HepG2 (cell line): Measurements from ENCODE around the gene RNASE4. TPM values are rescaled to one million over a fixed set of nuclear protein-coding genes. Genes with fewer than 3 reads are reported as not detected.

Experiments
- ATAC-seq: fragments of 200-7000 bp; cut with Tn5 transposase; 3 replicates; pipeline ENCODE4 v1.9.1; 2020; ENCODE audit warnings: mild to moderate bottlenecking, moderate library complexity
- BruUV-seq: library from RNA; stranded (reverse); fragments of 400-500 nt; replicated peaks from 2 replicates; lab custom pipeline; 2021; lab: Mats Ljungman, UMichigan
- CTCF ChIA-PET: fragments of 300-600 bp; formaldehyde crosslinking; extraction: SDS; loops from one replicate; lab custom pipeline; 2021; ENCODE audit warnings: low total read pairs, inconsistent platforms, low intra/inter-chr PET ratio; lab: Yijun Ruan, JAX
- POLR2A ChIA-PET: fragments of 350-600 bp; sonication (Branson Sonifier 250); formaldehyde crosslinking; loops from one replicate; lab custom pipeline; 2020; ENCODE audit warnings: antibody characterized with exemption, inconsistent platforms; lab: Yijun Ruan, JAX
- DNase-seq: peaks from one replicate; pipeline ENCODE4 v3.0.0-alpha.2; 2015; ENCODE audit warnings: low spot score
- FAIRE-seq: peaks from 3 replicates; lab custom pipeline; 2011; peaks lifted over from hg19 to GRCh38; lab: Jason Lieb, UNC
- H2AFZ ChIP-seq: one replicate; pipeline ENCODE4 v1.6.1; 2011; ENCODE audit warnings: low read length, inconsistent platforms
- H3K27ac ChIP-seq: fragments of 300-600 bp; 3 replicates; pipeline ENCODE4 v1.8.0; 2011; ENCODE audit warnings: mixed run types, mild to moderate bottlenecking, mixed read lengths, low read length, inconsistent platforms; ENCODE audit not compliant: insufficient read depth; ENCODE audit errors: extremely low read length
- H3K27me3 ChIP-seq, 2 experiments: fragments of 200-600 bp in 1 of 2; 2 replicates in 1 of 2; 3 replicates in 1 of 2; pipeline versions ENCODE4 v1.6.0 to v1.8.0; 2011; ENCODE audit warnings: low read length in 2 of 2, mild to moderate bottlenecking in 2 of 2, moderate library complexity in 2 of 2, inconsistent platforms in 1 of 2; ENCODE audit not compliant: insufficient read depth in 2 of 2, control insufficient read depth in 1 of 2
- H3K36me3 ChIP-seq, 2 experiments: fragments of 200-600 bp in 1 of 2; replicated peaks in 1 of 2; 2 replicates in 1 of 2; 3 replicates in 1 of 2; pipeline versions ENCODE4 v1.5.1 to v1.8.0; 2011; ENCODE audit warnings: low read length in 2 of 2, inconsistent platforms in 1 of 2; ENCODE audit not compliant: insufficient read depth in 2 of 2, control insufficient read depth in 1 of 2
- H3K4me1 ChIP-seq: 2 replicates; pipeline ENCODE4 v1.5.1; 2012; ENCODE audit warnings: low read length, inconsistent platforms; ENCODE audit not compliant: insufficient read depth
- H3K4me2 ChIP-seq: 2 replicates; pipeline ENCODE4 v1.6.0; 2011; ENCODE audit warnings: low read depth, low read length, inconsistent platforms
- H3K4me3 ChIP-seq, 3 experiments: fragments of 200-600 bp in 1 of 3; sonication (generic), shearing (Covaris generic) in 1 of 3; replicated peaks in 1 of 3; 2 replicates each; pipeline ENCODE4 v1.5.1; 2011 to 2016; ENCODE audit warnings: low read length in 3 of 3, inconsistent platforms in 2 of 3, low read depth in 2 of 3, mild to moderate bottlenecking in 2 of 3, control low read depth in 1 of 3, mixed read lengths in 1 of 3; ENCODE audit not compliant: insufficient read depth in 1 of 3
- H3K79me2 ChIP-seq: one replicate; pipeline ENCODE4 v1.6.1; 2011; ENCODE audit warnings: low read length, inconsistent platforms; ENCODE audit not compliant: insufficient read depth
- H3K9ac ChIP-seq: 2 replicates; pipeline ENCODE4 v1.6.0; 2011; ENCODE audit warnings: mild to moderate bottlenecking, low read depth, low read length, inconsistent platforms; ENCODE audit not compliant: insufficient read depth
- H3K9me3 ChIP-seq: 2 replicates; pipeline ENCODE4 v1.5.1; 2012; ENCODE audit warnings: mild to moderate bottlenecking, low read length
- H4K20me1 ChIP-seq: 2 replicates; pipeline ENCODE4 v1.6.0; 2011; ENCODE audit warnings: inconsistent platforms, mild to moderate bottlenecking, low read length, moderate library complexity; ENCODE audit not compliant: insufficient read depth
- ARID5B ChIP-seq: IDR thresholded peaks from 2 replicates; pipeline ENCODE4 v1.4.0; 2020; ENCODE audit warnings: mild to moderate bottlenecking, missing genetic modification reagents
- BRD4 ChIP-seq: sonication (generic); formaldehyde crosslinking; IDR thresholded peaks from 2 replicates; pipeline ENCODE4 v1.4.0; 2020; ENCODE audit warnings: missing genetic modification reagents
- FOSL1 ChIP-seq: sonication (generic); formaldehyde crosslinking; IDR thresholded peaks from 2 replicates; pipeline ENCODE4 v1.9.0; 2021; ENCODE audit warnings: missing genetic modification reagents, borderline replicate concordance
- MIXL1 ChIP-seq: IDR thresholded peaks from 2 replicates; pipeline ENCODE4 v1.6.1; 2016
- MXD4 ChIP-seq: IDR thresholded peaks from 2 replicates; pipeline ENCODE4 v1.6.1; 2016; ENCODE audit warnings: mild to moderate bottlenecking, missing biosample characterization, missing genetic modification reagents
- NFYB ChIP-seq: sonication (generic); formaldehyde crosslinking; IDR thresholded peaks from 2 replicates; pipeline ENCODE4 v1.4.0; 2020; ENCODE audit warnings: missing genetic modification reagents
- NFYC ChIP-seq: IDR thresholded peaks from 2 replicates; pipeline ENCODE4 v1.6.1; 2016; ENCODE audit warnings: missing genetic modification reagents, missing compliant biosample characterization
- RBFOX2 ChIP-seq: fragments of 200-400 bp; formaldehyde crosslinking; IDR thresholded peaks from 2 replicates; pipeline ENCODE4 v1.6.1; 2017; ENCODE audit warnings: low read depth, mild to moderate bottlenecking, low read length
- SAP130 ChIP-seq: IDR thresholded peaks from 2 replicates; pipeline ENCODE4 v1.6.1; 2016; ENCODE audit warnings: low read depth
- SMC3 ChIP-seq: IDR thresholded peaks from 2 replicates; pipeline ENCODE4 v1.6.1; 2011; ENCODE audit warnings: low read length, improper control_type of control experiment
- SRF ChIP-seq: IDR thresholded peaks from 2 replicates; pipeline ENCODE4 v1.6.1; 2011; ENCODE audit warnings: mild to moderate bottlenecking, low read depth, low read length, moderate library complexity
- SRSF4 ChIP-seq: fragments of 200-400 bp; formaldehyde crosslinking; IDR thresholded peaks from one replicate; pipeline ENCODE4 v1.6.1; 2018; ENCODE audit warnings: mild to moderate bottlenecking, low read depth, low read length, moderate library complexity; ENCODE audit not compliant: poor library complexity, severe bottlenecking
- TFAP4 ChIP-seq: sonication (generic); IDR thresholded peaks from 2 replicates; pipeline ENCODE4 v1.6.1; 2016; ENCODE audit warnings: low read depth, borderline replicate concordance
- ZBTB1 ChIP-seq: sonication (generic); formaldehyde crosslinking; IDR thresholded peaks from 2 replicates; pipeline ENCODE4 v1.4.0; 2020; ENCODE audit warnings: missing genetic modification reagents, borderline replicate concordance
- ZNF138 ChIP-seq: sonication (generic); formaldehyde crosslinking; IDR thresholded peaks from 2 replicates; pipeline ENCODE4 v1.5.0; 2020; ENCODE audit warnings: mild to moderate bottlenecking, low read depth, missing genetic modification reagents
- ZNF782 ChIP-seq: sonication (generic); formaldehyde crosslinking; IDR thresholded peaks from 2 replicates; pipeline ENCODE4 v1.4.0; 2020; ENCODE audit warnings: missing genetic modification reagents, mild to moderate bottlenecking, borderline replicate concordance
- WGBS: methylation state at CpG from one replicate; pipeline ENCODE4 v1.1.6; 2017; ENCODE audit warnings: low lambda C conversion rate; 5-methylcytosine and 5-hydroxymethylcytosine counted together
- in situ Hi-C: cut with HindIII; loops from 2 replicates; pipeline ENCODE4 v1.10.0; 2017; ENCODE audit warnings: low pct_unique_long_range_greater_than_20kb; ENCODE audit not compliant: extremely low pct_ligation_motif_present
- intact Hi-C: fragments of 100-400 bp; cut with micrococcal nuclease; formaldehyde crosslinking; loops from one replicate; pipeline ENCODE4 v1.10.0; 2022; ENCODE audit not compliant: unreplicated experiment
- polyA plus RNA-seq, 8 experiments: library from polyadenylated mRNA; depleted of rRNA in 3 of 8; stranded (reverse) in 7 of 8; unstranded in 1 of 8; fragments of >200 nt; fragmentation: Illumina TruSeq in 4 of 8; extraction: Trizol in 4 of 8; gene quantifications; 2 replicates each; pipeline versions ENCODE4 v1.2.1 to v1.2.3, GENCODE V29; 2011 to 2016; ENCODE audit warnings: low read depth in 4 of 8, missing spikeins in 1 of 8, mixed read lengths in 1 of 8; ENCODE audit not compliant: insufficient read depth in 1 of 8
- total RNA-seq, 5 experiments: library from RNA; depleted of rRNA; stranded (reverse); fragments of >200 nt; fragmentation: Illumina TruSeq; extraction: Trizol; gene quantifications; 2 replicates each; pipeline ENCODE4 v1.2.3, GENCODE V29; 2016; ENCODE audit warnings: low read depth in 1 of 5
- TF ChIP-seq, protein P1 (sequence below): sonication (generic); formaldehyde crosslinking; IDR thresholded peaks from 2 replicates; pipeline ENCODE4 v1.5.1; 2020; ENCODE audit warnings: mild to moderate bottlenecking, moderate library complexity, missing genetic modification reagents

Gene RNASE4
- total and polyA plus RNA-seq, 2 of the 13 experiments (the other 11 are each of a cell fraction or from before 2014, with no cell fraction given), result 109 to 983 TPM

DNA sequence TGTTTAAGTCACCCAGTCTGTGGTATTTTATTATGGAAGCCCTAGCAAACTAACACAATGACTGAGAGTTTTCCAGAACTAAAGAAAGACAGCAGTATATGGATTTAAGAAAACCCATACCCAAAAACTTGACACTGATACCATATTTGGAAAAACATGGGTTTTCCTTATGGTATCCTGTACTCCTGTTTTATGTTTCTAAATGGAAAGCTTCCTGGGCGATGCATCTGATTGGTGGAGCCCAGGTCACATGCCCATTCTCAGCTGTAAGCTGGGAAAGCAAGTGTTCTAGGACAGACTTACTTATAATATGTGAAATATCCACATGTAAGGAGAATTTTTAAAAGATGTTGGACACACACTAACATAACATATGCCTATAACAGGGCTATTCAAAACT lies 4.5 kb upstream of the RNASE4 start (continued):
- TF ChIP-seq TFAP4 (peak; percentile 91), NFYC (CRISPR knock-in tag) (peak; percentile 92), SRF (peak; percentile 71), BRD4 (CRISPR knock-in tag) (no peak), NFYB (CRISPR knock-in tag) (peak; percentile 86)

DNA sequence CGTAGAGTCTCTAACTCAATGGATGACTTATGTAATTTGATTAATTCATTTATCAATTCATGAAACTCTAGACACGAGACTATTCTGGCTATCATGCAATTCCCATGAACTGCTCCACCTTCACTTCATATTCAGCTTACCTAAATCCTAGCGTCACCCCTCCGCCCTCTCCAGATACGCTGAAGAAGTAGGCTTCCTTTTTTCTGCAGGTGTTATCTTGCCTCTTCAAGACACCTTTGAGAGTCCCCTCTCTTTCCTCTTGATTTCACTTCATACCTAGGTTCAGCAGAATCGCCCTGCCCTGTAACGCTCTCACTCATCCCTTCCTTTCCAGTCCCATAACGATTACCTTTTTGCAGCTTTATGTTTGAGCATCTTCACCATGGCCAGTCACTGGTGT lies 4.0 kb upstream of the RNASE4 start:
- ATAC-seq (no peak), FAIRE-seq (no peak), DNase-seq (no peak)
- ChIA-PET CTCF (no interaction called here), POLR2A (interaction anchor here (0.6 to 8.9 kb wide), 11 partner anchors 9 to 338 kb away, joined by 3 to 141 read pairs (median 63); partner anchors contain the start of genes ANG, PARP2 and PIP4P1)
- Histone ChIP-seq H2AFZ (peak overlapping the region; percentile 91), H3K27me3 (peaks cover 0 to 5% of the 10 kb centered on the region in 2 experiments; a peak in 1 of 5 replicates), H3K27ac (peak overlapping the region; percentile 97), H3K9me3 (no peaks in the 10 kb centered on the region), H3K4me2 (peak overlapping the region; percentile 96), H3K79me2 (peaks cover 10% of the 10 kb centered on the region), H3K9ac (peak overlapping the region; percentile 95), H3K4me1 (peaks cover 31% of the 10 kb centered on the region), H3K4me3 (peak overlapping the region; percentile 83 to 89 (median 89)), H4K20me1 (no peaks in the 10 kb centered on the region), H3K36me3 (no peaks in the 10 kb centered on the region)
- 9% methylated on average over 8 of the region's 8 CpGs for WGBS
- in situ Hi-C loops, result loop anchor here (5.0 to 10.0 kb wide), 3 partner anchors 48 to 356 kb away; partner anchors contain the start of gene PIP4P1
- BruUV-seq, result no TSS peak
- intact Hi-C loops, result loop anchor here (5.0 kb wide), 1 partner anchor 377 kb away; the partner anchor contains the start of gene RNASE8
- TF ChIP-seq SMC3 (no peak), SRSF4 (no peak), SAP130 (CRISPR knock-in tag) (no peak), ZNF138 (no peak), RBFOX2 (no peak), ZNF782 (no peak), MXD4 (CRISPR knock-in tag) (peak; percentile 36; the same call in 1 of the 2 replicates), ARID5B (0 out of 2 replicates have a peak, but pooled peaks have one; percentile 4), ZBTB1 (no peak), MIXL1 (CRISPR knock-in tag) (peak; percentile 50; the same call in 1 of the 2 replicates), FOSL1 (CRISPR knock-in tag) (no peak)
- TF ChIP-seq, protein P1, sequence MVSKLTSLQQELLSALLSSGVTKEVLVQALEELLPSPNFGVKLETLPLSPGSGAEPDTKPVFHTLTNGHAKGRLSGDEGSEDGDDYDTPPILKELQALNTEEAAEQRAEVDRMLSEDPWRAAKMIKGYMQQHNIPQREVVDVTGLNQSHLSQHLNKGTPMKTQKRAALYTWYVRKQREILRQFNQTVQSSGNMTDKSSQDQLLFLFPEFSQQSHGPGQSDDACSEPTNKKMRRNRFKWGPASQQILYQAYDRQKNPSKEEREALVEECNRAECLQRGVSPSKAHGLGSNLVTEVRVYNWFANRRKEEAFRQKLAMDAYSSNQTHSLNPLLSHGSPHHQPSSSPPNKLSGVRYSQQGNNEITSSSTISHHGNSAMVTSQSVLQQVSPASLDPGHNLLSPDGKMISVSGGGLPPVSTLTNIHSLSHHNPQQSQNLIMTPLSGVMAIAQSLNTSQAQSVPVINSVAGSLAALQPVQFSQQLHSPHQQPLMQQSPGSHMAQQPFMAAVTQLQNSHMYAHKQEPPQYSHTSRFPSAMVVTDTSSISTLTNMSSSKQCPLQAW (CRISPR knock-in tag), result 0 out of 2 replicates have a peak, but pooled peaks have one; percentile 30
